SU-DHL-6 (cell line): Measurements from ENCODE around the gene TIE1.

ENCODE experiments used
- EZH2phosphoT487 ChIP-seq: fragments of 200-600 bp; sonication (generic), shearing (Covaris generic); conservative IDR thresholded peaks from 2 replicates; pipeline ENCODE4 v1.6.1; 2018; ENCODE audit warnings: mild to moderate bottlenecking, antibody characterized with exemption, low read length, moderate library complexity, mixed read lengths
- TF ChIP-seq, protein P1 (sequence below): fragments of 200-600 bp; sonication (generic); IDR thresholded peaks from one replicate; pipeline ENCODE4 v1.5.1; 2017; ENCODE audit warnings: antibody characterized with exemption, mild to moderate bottlenecking, low read length, moderate library complexity; ENCODE audit not compliant: insufficient read depth, poor library complexity, severe bottlenecking

GRCh38 chr1:43298055-43298454 lies 2.7 kb upstream of the TIE1 start:
- TF ChIP-seq, protein P1, sequence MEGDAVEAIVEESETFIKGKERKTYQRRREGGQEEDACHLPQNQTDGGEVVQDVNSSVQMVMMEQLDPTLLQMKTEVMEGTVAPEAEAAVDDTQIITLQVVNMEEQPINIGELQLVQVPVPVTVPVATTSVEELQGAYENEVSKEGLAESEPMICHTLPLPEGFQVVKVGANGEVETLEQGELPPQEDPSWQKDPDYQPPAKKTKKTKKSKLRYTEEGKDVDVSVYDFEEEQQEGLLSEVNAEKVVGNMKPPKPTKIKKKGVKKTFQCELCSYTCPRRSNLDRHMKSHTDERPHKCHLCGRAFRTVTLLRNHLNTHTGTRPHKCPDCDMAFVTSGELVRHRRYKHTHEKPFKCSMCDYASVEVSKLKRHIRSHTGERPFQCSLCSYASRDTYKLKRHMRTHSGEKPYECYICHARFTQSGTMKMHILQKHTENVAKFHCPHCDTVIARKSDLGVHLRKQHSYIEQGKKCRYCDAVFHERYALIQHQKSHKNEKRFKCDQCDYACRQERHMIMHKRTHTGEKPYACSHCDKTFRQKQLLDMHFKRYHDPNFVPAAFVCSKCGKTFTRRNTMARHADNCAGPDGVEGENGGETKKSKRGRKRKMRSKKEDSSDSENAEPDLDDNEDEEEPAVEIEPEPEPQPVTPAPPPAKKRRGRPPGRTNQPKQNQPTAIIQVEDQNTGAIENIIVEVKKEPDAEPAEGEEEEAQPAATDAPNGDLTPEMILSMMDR, result no peak
- no peak for TF ChIP-seq EZH2phosphoT487
